Measurements from ENCODE around the gene ANKRD29.

- TF ChIP-seq EP300 (IDR thresholded peaks at IDR 0.05; ENCODE audit: borderline replicate concordance) (no peak), MAX (IDR thresholded peaks at IDR 0.05) (no peak), REST (IDR thresholded peaks at IDR 0.05; ENCODE audit: low read depth) (no peak), RAD21 (IDR thresholded peaks at IDR 0.05; ENCODE audit: low read depth) (no peak), FOXM1 (IDR thresholded peaks at IDR 0.05; ENCODE audit: borderline replicate concordance, low read depth) (no peak)
These were observed 45.2 kb downstream of the ANKRD29 start for GRCh38 chr18:23617412-23618014.
